ENCODE data around the gene ASTN2. TPM values are rescaled to one million over a fixed set of nuclear protein-coding genes. Genes with fewer than 3 reads are reported as not detected.

The ASTN2 gene
- total and polyA plus RNA-seq, 2 experiments from 2014 or later, result 7.0 to 24.6 TPM

GRCh38 chr9:116574027-116574679, 840.7 kb downstream of the ASTN2 start:
- H3K4me3 Mint-ChIP-seq, result no peak overlapping the region
- Histone ChIP-seq H2AFZ (no peak overlapping the region), H3K79me2 (replicated peaks; ENCODE audit: insufficient read depth) (no peaks in the 10 kb centered on the region), H3K4me2 (no peak overlapping the region), H3K4me3 (no peak overlapping the region), H3K27me3 (ENCODE audit: insufficient read depth) (no peaks in the 10 kb centered on the region), H3K9me2 (ENCODE audit: insufficient read depth) (no peaks in the 10 kb centered on the region), H3K27ac (ENCODE audit: low read depth) (no peak overlapping the region), H3F3A (replicated peaks; ENCODE audit: low read depth) (no peaks in the 10 kb centered on the region), H3K4me1 (ENCODE audit: insufficient read depth) (no peaks in the 10 kb centered on the region), H4K20me1 (replicated peaks; ENCODE audit: insufficient read depth) (no peaks in the 10 kb centered on the region; the same call in 1 of the 2 replicates), H3K36me3 (ENCODE audit: insufficient read depth) (no peaks in the 10 kb centered on the region)
- H3K9me3 Mint-ChIP-seq, result no peaks in the 10 kb centered on the region
- DNase-seq (ENCODE audit: low spot score) (no peak), ATAC-seq (no peak)
- peaks cover 4% of the 10 kb centered on the region; the same call in 2 of the 3 replicates for H3K4me1 Mint-ChIP-seq
- no peaks in the 10 kb centered on the region for H3K27me3 Mint-ChIP-seq (ENCODE audit: insufficient read depth, low read depth, poor library complexity)
- no peaks in the 10 kb centered on the region for H3K36me3 Mint-ChIP-seq (ENCODE audit: low read depth)
- H3K27ac Mint-ChIP-seq, result no peak overlapping the region
- TF ChIP-seq CREB1 (CRISPR knock-in tag; IDR thresholded peaks at IDR 0.05; ENCODE audit: low read depth) (no peak), ZNF331 (CRISPR knock-in tag; IDR thresholded peaks at IDR 0.05; ENCODE audit: low read depth) (no peak), CTCF (conservative IDR thresholded peaks at IDR 0.05; ENCODE audit: low read depth in 2 of 2) (no peak), EZH2phosphoT487 (IDR thresholded peaks at IDR 0.05; ENCODE audit: unreplicated experiment) (no peak), ZNF114 (CRISPR knock-in tag; IDR thresholded peaks at IDR 0.05) (no peak), POLR2AphosphoS5 (IDR thresholded peaks at IDR 0.05; ENCODE audit: low read depth) (no peak), REST (IDR thresholded peaks at IDR 0.05; ENCODE audit: unreplicated experiment) (no peak), NANOG (IDR thresholded peaks at IDR 0.05; ENCODE audit: borderline replicate concordance) (no peak), STAT1 (IDR thresholded peaks at IDR 0.05; ENCODE audit: unreplicated experiment) (no peak)

GRCh38 chr9:116572095-116572748, 842.6 kb downstream of the ASTN2 start:
- Histone ChIP-seq H3K27ac (ENCODE audit: low read depth) (no peak overlapping the region), H3K27me3 (ENCODE audit: insufficient read depth) (no peaks in the 10 kb centered on the region), H4K20me1 (replicated peaks; ENCODE audit: insufficient read depth) (no peaks in the 10 kb centered on the region), H3K79me2 (replicated peaks; ENCODE audit: insufficient read depth) (no peaks in the 10 kb centered on the region), H3K4me3 (no peak overlapping the region), H2AFZ (no peak overlapping the region), H3K9me2 (ENCODE audit: insufficient read depth) (no peaks in the 10 kb centered on the region), H3K36me3 (ENCODE audit: insufficient read depth) (no peaks in the 10 kb centered on the region), H3K4me2 (no peak overlapping the region), H3F3A (replicated peaks; ENCODE audit: low read depth) (no peaks in the 10 kb centered on the region), H3K4me1 (ENCODE audit: insufficient read depth) (no peaks in the 10 kb centered on the region)
- peak; percentile 99 for ATAC-seq
- no peak overlapping the region for H3K4me3 Mint-ChIP-seq
- H3K27me3 Mint-ChIP-seq (ENCODE audit: insufficient read depth, low read depth, poor library complexity), result no peaks in the 10 kb centered on the region
- no peaks in the 10 kb centered on the region for H3K9me3 Mint-ChIP-seq
- H3K27ac Mint-ChIP-seq, result no peak overlapping the region
- no peaks in the 10 kb centered on the region for H3K36me3 Mint-ChIP-seq (ENCODE audit: low read depth)
- peak; percentile 88 for DNase-seq (ENCODE audit: low spot score)
- TF ChIP-seq CTCF (conservative IDR thresholded peaks at IDR 0.05; ENCODE audit: low read depth in 2 of 2) (peak; percentile 91 to 100), REST (IDR thresholded peaks at IDR 0.05; ENCODE audit: unreplicated experiment) (no peak), JUNB (IDR thresholded peaks at IDR 0.05; ENCODE audit: unreplicated experiment) (no peak)
- H3K4me1 Mint-ChIP-seq, result peaks cover 10% of the 10 kb centered on the region

All from GM23338 (cell line).